Endothelial cell of umbilical vein (primary cell): ENCODE results near the gene KBTBD13. TPM values are rescaled to one million over a fixed set of nuclear protein-coding genes. Genes with fewer than 3 reads are reported as not detected.

Experiments used
- BruUV-seq: library from RNA; stranded (reverse); fragments of 400-500 nt; replicated peaks from 2 replicates; lab custom pipeline; 2021; lab: Mats Ljungman, UMichigan
- CTCF ChIA-PET: fragments of 300-600, 350-600 bp; sonication (Branson Sonifier 250); formaldehyde crosslinking; loops from one replicate; lab custom pipeline; 2021; ENCODE audit warnings: antibody characterized with exemption, inconsistent platforms; lab: Charles Lee
- POLR2A ChIA-PET: fragments of 300-600, 350-600 bp; sonication (Branson Sonifier 250); formaldehyde crosslinking; loops from one replicate; lab custom pipeline; 2021; ENCODE audit warnings: antibody characterized with exemption, inconsistent platforms; lab: Charles Lee
- DNase-seq: peaks from one replicate; pipeline ENCODE4 v3.0.0-alpha.2; 2011; ENCODE audit warnings: low read depth, low spot score
- FAIRE-seq: peaks from 2 replicates; lab custom pipeline; 2011; peaks lifted over from hg19 to GRCh38; lab: Jason Lieb, UNC
- H2AFZ ChIP-seq: 2 replicates; pipeline ENCODE4 v1.6.0; 2012; ENCODE audit warnings: low read depth, low read length, control low read depth, inconsistent platforms
- H3K27ac ChIP-seq: 2 replicates; pipeline ENCODE4 v1.5.1; 2011; ENCODE audit warnings: low read depth, mild to moderate bottlenecking, control low read depth, low read length, moderate library complexity; ENCODE audit not compliant: insufficient read depth
- H3K27me3 ChIP-seq, 2 experiments: 2 replicates each; pipeline versions ENCODE4 v1.6.0 to v1.6.1; 2011; ENCODE audit warnings: low read length in 2 of 2, mixed read lengths in 1 of 2; ENCODE audit not compliant: control insufficient read depth in 2 of 2, insufficient read depth in 2 of 2
- H3K36me3 ChIP-seq, 2 experiments: 2 replicates in 1 of 2; 3 replicates in 1 of 2; pipeline ENCODE4 v1.5.1; 2011; ENCODE audit warnings: low read length in 2 of 2, mild to moderate bottlenecking in 1 of 2, moderate library complexity in 1 of 2; ENCODE audit not compliant: control insufficient read depth in 2 of 2, insufficient read depth in 2 of 2; ENCODE audit errors: extremely low read depth in 1 of 2
- H3K4me1 ChIP-seq: 3 replicates; pipeline ENCODE4 v1.5.1; 2011; ENCODE audit warnings: mild to moderate bottlenecking, low read length; ENCODE audit not compliant: control insufficient read depth, insufficient read depth; ENCODE audit errors: extremely low read depth
- H3K4me2 ChIP-seq: 2 replicates; pipeline ENCODE4 v1.6.1; 2011; ENCODE audit warnings: low read length, control low read depth, mixed read lengths; ENCODE audit not compliant: insufficient read depth
- H3K4me3 ChIP-seq, 3 experiments: fragments of 200-600 bp in 1 of 3; sonication (generic), shearing (Covaris generic) in 1 of 3; replicated peaks in 1 of 3; 2 replicates each; pipeline ENCODE4 v1.5.1; 2011 to 2016; ENCODE audit warnings: control low read depth in 3 of 3, low read length in 3 of 3, mild to moderate bottlenecking in 2 of 3, inconsistent platforms in 1 of 3, low read depth in 1 of 3, moderate library complexity in 1 of 3; ENCODE audit not compliant: insufficient read depth in 1 of 3
- H3K79me2 ChIP-seq: 2 replicates; pipeline ENCODE4 v1.6.0; 2012; ENCODE audit warnings: low read length, inconsistent platforms; ENCODE audit not compliant: control insufficient read depth, insufficient read depth
- H3K9ac ChIP-seq: replicated peaks from 2 replicates; pipeline ENCODE3; 2011; ENCODE audit warnings: low read length, control low read depth; ENCODE audit not compliant: insufficient read depth; ENCODE audit errors: extremely low read depth
- H3K9me1 ChIP-seq: replicated peaks from 3 replicates; pipeline ENCODE4 v1.6.0; 2011; ENCODE audit warnings: mild to moderate bottlenecking, low read length; ENCODE audit not compliant: control insufficient read depth, insufficient read depth; ENCODE audit errors: extremely low read depth
- H3K9me3 ChIP-seq: replicated peaks from 2 replicates; pipeline ENCODE4 v1.5.1; 2012; ENCODE audit warnings: low read length, inconsistent platforms; ENCODE audit not compliant: control insufficient read depth, insufficient read depth
- H4K20me1 ChIP-seq: replicated peaks from 2 replicates; pipeline ENCODE3; 2011; ENCODE audit warnings: mild to moderate bottlenecking, low read length; ENCODE audit not compliant: control insufficient read depth, insufficient read depth; ENCODE audit errors: extremely low read depth
- CTCF ChIP-seq, 2 donors: IDR thresholded peaks; 1 replicate in 1 of 2; 2 replicates in 1 of 2; pipeline ENCODE4 v1.5.1; 2011; ENCODE audit warnings: low read length in 2 of 2, mild to moderate bottlenecking in 2 of 2, moderate library complexity in 2 of 2, control low read depth in 1 of 2, inconsistent platforms in 1 of 2, low read depth in 1 of 2; ENCODE audit not compliant: insufficient read depth in 1 of 2; ENCODE audit errors: extremely low read depth in 1 of 2
- EZH2 ChIP-seq: IDR thresholded peaks from 2 replicates; pipeline ENCODE4 v1.6.1; 2012; ENCODE audit warnings: borderline replicate concordance, low read depth, mild to moderate bottlenecking, moderate library complexity, low read length, inconsistent platforms; ENCODE audit not compliant: severe bottlenecking
- FOS ChIP-seq: IDR thresholded peaks from 2 replicates; pipeline ENCODE4 v1.6.1; 2011; ENCODE audit warnings: mild to moderate bottlenecking, low read length, moderate library complexity, borderline replicate concordance; ENCODE audit not compliant: insufficient read depth
- GATA2 ChIP-seq: IDR thresholded peaks from 2 replicates; pipeline ENCODE4 v1.7.0; 2011; ENCODE audit warnings: low read depth, mild to moderate bottlenecking, moderate library complexity, mixed read lengths, low read length; ENCODE audit not compliant: insufficient read length, insufficient read depth
- JUN ChIP-seq: IDR thresholded peaks from 2 replicates; pipeline ENCODE4 v1.6.1; 2011; ENCODE audit warnings: borderline replicate concordance, low read depth; ENCODE audit not compliant: insufficient read length, insufficient read depth
- MAX ChIP-seq: IDR thresholded peaks from 2 replicates; pipeline ENCODE4 v1.6.1; 2011; ENCODE audit not compliant: insufficient read depth, insufficient read length
- MYC ChIP-seq: IDR thresholded peaks from one replicate; pipeline ENCODE4 v1.6.1; 2011; ENCODE audit warnings: mild to moderate bottlenecking, low read depth, low read length
- POLR2A ChIP-seq: IDR thresholded peaks from 2 replicates; pipeline ENCODE4 v1.6.1; 2012; ENCODE audit warnings: low read depth, mild to moderate bottlenecking, control low read depth, low read length
- POLR2AphosphoS5 ChIP-seq: IDR thresholded peaks from 2 replicates; pipeline ENCODE4 v1.6.1; 2012; ENCODE audit warnings: low read depth, mild to moderate bottlenecking, control low read depth, low read length, moderate library complexity; ENCODE audit not compliant: insufficient read depth
- dilution Hi-C: fragments of 300-500 bp; cut with MboI; formaldehyde crosslinking; loops from one replicate; pipeline ENCODE4 v1.15.0; 2019; ENCODE audit warnings: low sequenced_read_pairs; ENCODE audit not compliant: extremely low pct_ligation_motif_present
- intact Hi-C: fragments of 100-400 bp; cut with micrococcal nuclease; formaldehyde crosslinking; loops from one replicate; pipeline ENCODE4 v1.10.0; 2022
- polyA plus RNA-seq, 4 experiments: library from polyadenylated mRNA; depleted of rRNA in 3 of 4; stranded (reverse) in 3 of 4; unstranded in 1 of 4; fragments of >200 nt; gene quantifications; 2 replicates each; pipeline versions ENCODE4 v1.2.1 to v1.2.3, GENCODE V29; 2011 to 2012; ENCODE audit warnings: missing spikeins in 1 of 4
- total RNA-seq: library from RNA; stranded (reverse); gene quantifications from 2 replicates; pipeline ENCODE4 v1.2.3, GENCODE V29; 2021

Gene KBTBD13
- total and polyA plus RNA-seq, 2 donors (not counting 3 experiments of a cell fraction or from before 2014, with no cell fraction given): not detected

- H3K4me2 ChIP-seq: no peak overlapping the region
- no peak for DNase-seq
- peaks cover 8% of the 10 kb centered on the region for H3K4me1 ChIP-seq
- H3K36me3 ChIP-seq: peaks cover 0 to 11% of the 10 kb centered on the region in 2 experiments
- ChIA-PET POLR2A (no interaction called here), CTCF (no interaction called here)
- no TSS peak for BruUV-seq
- peaks cover 12% of the 10 kb centered on the region for H3K79me2 ChIP-seq
- no peak for FAIRE-seq
- H3K4me3 ChIP-seq: peak overlapping the region in 1 of 3 experiments; percentile 70
- H3K27ac ChIP-seq: no peak overlapping the region
- dilution Hi-C loops: no loop called here
- H4K20me1 ChIP-seq: no peaks in the 10 kb centered on the region
- intact Hi-C loops: loop anchor here (2.0 kb wide), 1 partner anchor 39 kb away; no protein-coding TSS in a partner anchor
- H3K27me3 ChIP-seq: no peaks in the 10 kb centered on the region
- H3K9ac ChIP-seq: no peak overlapping the region
- H2AFZ ChIP-seq: no peak overlapping the region
- H3K9me3 ChIP-seq: no peaks in the 10 kb centered on the region
- no peaks in the 10 kb centered on the region for H3K9me1 ChIP-seq
- TF ChIP-seq POLR2AphosphoS5: no peak
- no peak for TF ChIP-seq JUN
- TF ChIP-seq POLR2A: no peak
- TF ChIP-seq MYC: no peak
- no peak for TF ChIP-seq CTCF (IDR thresholded peaks at IDR 0.05; ENCODE audit: extremely low read depth in 1 of 2, insufficient read depth in 1 of 2, low read depth in 1 of 2, low read length in 2 of 2)
- TF ChIP-seq MAX: no peak
- no peak for TF ChIP-seq EZH2
- no peak for TF ChIP-seq FOS
- TF ChIP-seq GATA2: no peak
Observed at GRCh38 chr15:65029736-65030208, 46.8 kb upstream of the KBTBD13 start.
